ENCODE results near the gene SORBS2.

- TF ChIP-seq, protein P1, sequence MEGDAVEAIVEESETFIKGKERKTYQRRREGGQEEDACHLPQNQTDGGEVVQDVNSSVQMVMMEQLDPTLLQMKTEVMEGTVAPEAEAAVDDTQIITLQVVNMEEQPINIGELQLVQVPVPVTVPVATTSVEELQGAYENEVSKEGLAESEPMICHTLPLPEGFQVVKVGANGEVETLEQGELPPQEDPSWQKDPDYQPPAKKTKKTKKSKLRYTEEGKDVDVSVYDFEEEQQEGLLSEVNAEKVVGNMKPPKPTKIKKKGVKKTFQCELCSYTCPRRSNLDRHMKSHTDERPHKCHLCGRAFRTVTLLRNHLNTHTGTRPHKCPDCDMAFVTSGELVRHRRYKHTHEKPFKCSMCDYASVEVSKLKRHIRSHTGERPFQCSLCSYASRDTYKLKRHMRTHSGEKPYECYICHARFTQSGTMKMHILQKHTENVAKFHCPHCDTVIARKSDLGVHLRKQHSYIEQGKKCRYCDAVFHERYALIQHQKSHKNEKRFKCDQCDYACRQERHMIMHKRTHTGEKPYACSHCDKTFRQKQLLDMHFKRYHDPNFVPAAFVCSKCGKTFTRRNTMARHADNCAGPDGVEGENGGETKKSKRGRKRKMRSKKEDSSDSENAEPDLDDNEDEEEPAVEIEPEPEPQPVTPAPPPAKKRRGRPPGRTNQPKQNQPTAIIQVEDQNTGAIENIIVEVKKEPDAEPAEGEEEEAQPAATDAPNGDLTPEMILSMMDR (conservative IDR thresholded peaks at IDR 0.05; ENCODE audit: low read length): no peak
- TF ChIP-seq EZH2phosphoT487 (IDR thresholded peaks at IDR 0.05; ENCODE audit: borderline replicate concordance): no peak
These were observed 154.8 kb downstream of the SORBS2 start for GRCh38 chr4:185657183-185657582.

All from Loucy (cell line).